Coronary artery (tissue), 2 donors: ENCODE results near the gene RYR1.

Experiments used
- DNase-seq: peaks from one replicate; pipeline ENCODE4 v3.0.0-alpha.2; 2017; ENCODE audit warnings: low spot score
- H3K27ac ChIP-seq, 2 donors: fragments of 200-600 bp; sonication (generic); one replicate each; pipeline ENCODE4 v1.5.1; 2016 to 2019
- H3K4me3 ChIP-seq: fragments of 200-600 bp; sonication (generic); 2 replicates; pipeline ENCODE4 v1.5.1; 2016; ENCODE audit warnings: mild to moderate bottlenecking, moderate library complexity
- CTCF ChIP-seq: fragments of 200-600 bp; sonication (generic); IDR thresholded peaks from one replicate; pipeline ENCODE4 v1.5.1; 2019; ENCODE audit warnings: antibody characterized with exemption

The RYR1 gene

GRCh38 chr19:38458991-38459390 is 25.5 kb downstream of the RYR1 start:
- no peak for TF ChIP-seq CTCF

GRCh38 chr19:38463365-38463764 is 29.9 kb downstream of the RYR1 start:
- TF ChIP-seq CTCF = no peak
- no peak overlapping the region for H3K27ac ChIP-seq
- H3K4me3 ChIP-seq = no peak overlapping the region
- DNase-seq = no peak

More at GRCh38 chr19:38458991-38459390, 25.5 kb downstream of the RYR1 start:
- Histone ChIP-seq H3K27ac (no peak overlapping the region), H3K4me3 (no peak overlapping the region)
- DNase-seq = no peak

- no peak overlapping the region for H3K27ac ChIP-seq
- no peak for DNase-seq
Measured at GRCh38 chr19:38464421-38465082, 31.1 kb downstream of the RYR1 start.

GRCh38 chr19:38466050-38466449 is 32.6 kb downstream of the RYR1 start:
- no peak overlapping the region for H3K4me3 ChIP-seq
- H3K27ac ChIP-seq = no peak overlapping the region
- no peak for TF ChIP-seq CTCF
- DNase-seq = no peak

More at GRCh38 chr19:38464421-38465082, 31.1 kb downstream of the RYR1 start:
- TF ChIP-seq CTCF = no peak
- H3K4me3 ChIP-seq = no peak overlapping the region

- no peak overlapping the region for H3K4me3 ChIP-seq
- no peak for TF ChIP-seq CTCF
- DNase-seq = no peak
- H3K27ac ChIP-seq = no peak overlapping the region
Measured at GRCh38 chr19:38467541-38468525, 34.3 kb downstream of the RYR1 start.

GRCh38 chr19:38469151-38469550 is 35.7 kb downstream of the RYR1 start:
- DNase-seq = no peak
- no peak for TF ChIP-seq CTCF
- H3K27ac ChIP-seq = no peak overlapping the region

More at GRCh38 chr19:38469151-38469550, 35.7 kb downstream of the RYR1 start:
- no peak overlapping the region for H3K4me3 ChIP-seq
